Panc1 (cell line): ENCODE measurements around the gene EPHB2.

Experiments used
- POLR2AphosphoS5 ChIP-seq: IDR thresholded peaks from 2 replicates; pipeline ENCODE4 v1.6.1; 2012; ENCODE audit warnings: mild to moderate bottlenecking, low read depth, low read length, moderate library complexity
- TF ChIP-seq, protein P1 (sequence below): fragments of 450-650 bp; IDR thresholded peaks from 2 replicates; pipeline ENCODE4 v1.5.1; 2017; ENCODE audit warnings: mild to moderate bottlenecking
- TF ChIP-seq, protein P2 (sequence below), 2 experiments: IDR thresholded peaks; 2 replicates each; pipeline ENCODE4 v1.6.1; 2011 to 2012; ENCODE audit warnings: low read depth in 2 of 2, control low read depth in 1 of 2, low read length in 1 of 2, mild to moderate bottlenecking in 1 of 2, moderate library complexity in 1 of 2; ENCODE audit not compliant: insufficient read depth in 1 of 2

DNA sequence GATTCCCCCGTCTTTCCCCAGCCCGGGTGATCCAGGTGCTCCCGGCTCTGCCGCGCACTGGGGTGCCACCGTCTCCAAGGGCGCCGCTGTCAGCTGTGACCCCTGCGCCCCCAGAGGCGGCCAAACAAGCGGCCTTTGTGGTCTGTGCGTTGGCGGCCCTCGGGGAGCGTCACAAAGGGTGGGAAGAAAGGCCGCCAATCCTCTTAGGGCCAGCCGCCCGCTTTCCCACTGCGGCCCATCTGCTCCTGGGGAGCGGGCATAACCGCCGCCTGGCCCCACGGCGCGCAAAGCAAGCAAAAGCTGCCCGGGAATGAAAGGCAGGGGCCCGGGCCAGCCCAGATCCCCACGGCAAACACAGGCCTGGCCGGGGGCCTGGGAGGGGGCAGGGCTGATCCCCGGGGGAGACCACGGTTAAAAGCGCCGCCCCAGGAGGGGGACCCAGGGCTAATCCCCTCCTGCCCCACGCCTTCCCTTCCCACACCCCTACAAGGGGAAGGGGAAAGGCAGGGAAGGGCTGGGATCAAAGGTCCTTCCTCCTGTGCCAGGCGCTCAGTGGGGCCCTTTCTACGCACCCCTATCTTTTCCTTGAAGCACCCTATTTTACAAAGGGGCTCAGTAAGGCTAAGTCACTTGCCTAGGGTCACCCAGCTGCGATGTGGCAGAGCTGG, 33.6 kb upstream of the EPHB2 start:
- TF ChIP-seq, protein P1, sequence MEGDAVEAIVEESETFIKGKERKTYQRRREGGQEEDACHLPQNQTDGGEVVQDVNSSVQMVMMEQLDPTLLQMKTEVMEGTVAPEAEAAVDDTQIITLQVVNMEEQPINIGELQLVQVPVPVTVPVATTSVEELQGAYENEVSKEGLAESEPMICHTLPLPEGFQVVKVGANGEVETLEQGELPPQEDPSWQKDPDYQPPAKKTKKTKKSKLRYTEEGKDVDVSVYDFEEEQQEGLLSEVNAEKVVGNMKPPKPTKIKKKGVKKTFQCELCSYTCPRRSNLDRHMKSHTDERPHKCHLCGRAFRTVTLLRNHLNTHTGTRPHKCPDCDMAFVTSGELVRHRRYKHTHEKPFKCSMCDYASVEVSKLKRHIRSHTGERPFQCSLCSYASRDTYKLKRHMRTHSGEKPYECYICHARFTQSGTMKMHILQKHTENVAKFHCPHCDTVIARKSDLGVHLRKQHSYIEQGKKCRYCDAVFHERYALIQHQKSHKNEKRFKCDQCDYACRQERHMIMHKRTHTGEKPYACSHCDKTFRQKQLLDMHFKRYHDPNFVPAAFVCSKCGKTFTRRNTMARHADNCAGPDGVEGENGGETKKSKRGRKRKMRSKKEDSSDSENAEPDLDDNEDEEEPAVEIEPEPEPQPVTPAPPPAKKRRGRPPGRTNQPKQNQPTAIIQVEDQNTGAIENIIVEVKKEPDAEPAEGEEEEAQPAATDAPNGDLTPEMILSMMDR = no peak
- TF ChIP-seq POLR2AphosphoS5 = no peak
- TF ChIP-seq, protein P2, sequence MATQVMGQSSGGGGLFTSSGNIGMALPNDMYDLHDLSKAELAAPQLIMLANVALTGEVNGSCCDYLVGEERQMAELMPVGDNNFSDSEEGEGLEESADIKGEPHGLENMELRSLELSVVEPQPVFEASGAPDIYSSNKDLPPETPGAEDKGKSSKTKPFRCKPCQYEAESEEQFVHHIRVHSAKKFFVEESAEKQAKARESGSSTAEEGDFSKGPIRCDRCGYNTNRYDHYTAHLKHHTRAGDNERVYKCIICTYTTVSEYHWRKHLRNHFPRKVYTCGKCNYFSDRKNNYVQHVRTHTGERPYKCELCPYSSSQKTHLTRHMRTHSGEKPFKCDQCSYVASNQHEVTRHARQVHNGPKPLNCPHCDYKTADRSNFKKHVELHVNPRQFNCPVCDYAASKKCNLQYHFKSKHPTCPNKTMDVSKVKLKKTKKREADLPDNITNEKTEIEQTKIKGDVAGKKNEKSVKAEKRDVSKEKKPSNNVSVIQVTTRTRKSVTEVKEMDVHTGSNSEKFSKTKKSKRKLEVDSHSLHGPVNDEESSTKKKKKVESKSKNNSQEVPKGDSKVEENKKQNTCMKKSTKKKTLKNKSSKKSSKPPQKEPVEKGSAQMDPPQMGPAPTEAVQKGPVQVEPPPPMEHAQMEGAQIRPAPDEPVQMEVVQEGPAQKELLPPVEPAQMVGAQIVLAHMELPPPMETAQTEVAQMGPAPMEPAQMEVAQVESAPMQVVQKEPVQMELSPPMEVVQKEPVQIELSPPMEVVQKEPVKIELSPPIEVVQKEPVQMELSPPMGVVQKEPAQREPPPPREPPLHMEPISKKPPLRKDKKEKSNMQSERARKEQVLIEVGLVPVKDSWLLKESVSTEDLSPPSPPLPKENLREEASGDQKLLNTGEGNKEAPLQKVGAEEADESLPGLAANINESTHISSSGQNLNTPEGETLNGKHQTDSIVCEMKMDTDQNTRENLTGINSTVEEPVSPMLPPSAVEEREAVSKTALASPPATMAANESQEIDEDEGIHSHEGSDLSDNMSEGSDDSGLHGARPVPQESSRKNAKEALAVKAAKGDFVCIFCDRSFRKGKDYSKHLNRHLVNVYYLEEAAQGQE (IDR thresholded peaks at IDR 0.05; ENCODE audit: insufficient read depth in 1 of 2, low read depth in 2 of 2, low read length in 1 of 2) = no peak
